Measurements from ENCODE around the gene PHF5A.
"Not testable (repeated sequence)": the region's sequence is repeated elsewhere in the genome, so short reads cannot be mapped to it uniquely, and the experiment has no call there.

The PHF5A gene

GRCh38 chr22:41435560-41435959 is 32.9 kb downstream of the PHF5A start:
- no peak overlapping the region for H3K4ac ChIP-seq (ENCODE audit: low read depth, low read length)
- no peak overlapping the region for H2BK5ac ChIP-seq (ENCODE audit: low read length)
- no peak overlapping the region for H3K4me3 ChIP-seq (ENCODE audit: low read length)
- H3K9ac ChIP-seq (ENCODE audit: low read length): no peak overlapping the region
- peaks cover 29% of the 10 kb centered on the region for H3K79me2 ChIP-seq (ENCODE audit: control insufficient read depth, insufficient read depth, low read length)
- no peak overlapping the region for H3K18ac ChIP-seq (ENCODE audit: low read length)
- no peak overlapping the region for H3K4me2 ChIP-seq (ENCODE audit: low read length)
- no peak overlapping the region for H3K23ac ChIP-seq (ENCODE audit: low read length)
- H2BK120ac ChIP-seq (ENCODE audit: low read depth, low read length): no peak overlapping the region
- H3K27ac ChIP-seq (ENCODE audit: low read depth, low read length): no peak overlapping the region
- H4K5ac ChIP-seq (ENCODE audit: low read length): no peak overlapping the region
- no CpG with 5 or more reads among the region's 4 CpGs for WGBS (ENCODE audit: extremely low coverage, insufficient coverage, low lambda C conversion rate)
- no peak overlapping the region for H3K56ac ChIP-seq (ENCODE audit: low read length)
- peak; percentile 41 for DNase-seq
- H3K4me1 ChIP-seq (ENCODE audit: control insufficient read depth, low read depth, low read length): no peaks in the 10 kb centered on the region
- H3K79me1 ChIP-seq (ENCODE audit: low read length): peaks cover 17% of the 10 kb centered on the region
- no peak overlapping the region for H2BK15ac ChIP-seq (replicated peaks; ENCODE audit: low read depth)
- peaks cover 14% of the 10 kb centered on the region for H3K36me3 ChIP-seq (ENCODE audit: control insufficient read depth, insufficient read depth, low read length)
- no peak overlapping the region for H4K8ac ChIP-seq (ENCODE audit: low read depth, low read length)
- H3K27me3 ChIP-seq (ENCODE audit: insufficient read depth, low read length, poor library complexity): no peaks in the 10 kb centered on the region
- no peak overlapping the region for H2AK5ac ChIP-seq (ENCODE audit: low read length)

DNA sequence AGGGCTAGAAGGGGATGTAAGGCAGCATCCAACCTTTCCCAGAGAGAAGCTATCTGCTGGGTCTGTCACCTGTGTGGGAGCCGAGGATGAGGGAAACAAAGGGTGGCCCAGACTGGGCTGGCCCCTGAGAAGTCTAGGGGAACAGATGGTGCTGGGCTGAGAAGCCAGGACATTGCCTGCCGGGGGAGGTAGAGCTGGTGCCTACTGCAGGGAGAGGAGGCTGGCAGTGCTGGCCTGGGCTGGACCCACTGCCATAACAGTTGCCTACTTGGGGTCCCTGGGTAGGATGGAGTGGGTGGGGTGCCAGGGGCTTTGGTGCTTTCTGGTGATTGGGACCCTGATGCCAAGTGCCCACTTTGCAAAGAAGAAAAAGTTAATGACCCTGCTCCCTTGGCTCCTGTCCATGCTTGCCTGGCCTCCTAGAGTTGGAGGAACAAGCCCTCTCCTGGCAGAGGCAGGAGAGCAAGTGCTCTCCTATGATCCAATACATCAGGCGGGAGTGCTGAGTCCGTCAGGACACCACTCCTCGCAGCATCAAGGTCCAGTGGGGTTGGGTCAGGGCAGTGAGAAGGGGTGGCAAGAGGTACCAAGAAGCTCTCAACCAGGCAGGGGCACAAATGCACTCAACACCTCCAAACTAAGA is 34.0 kb downstream of the PHF5A start:
- H2BK120ac ChIP-seq (ENCODE audit: low read depth, low read length); H2AK5ac ChIP-seq (ENCODE audit: low read length); H3K4me3 ChIP-seq (ENCODE audit: low read length); H3K9ac ChIP-seq (ENCODE audit: low read length); H3K4me1 ChIP-seq (ENCODE audit: control insufficient read depth, low read depth, low read length); H3K18ac ChIP-seq (ENCODE audit: low read length); H4K8ac ChIP-seq (ENCODE audit: low read depth, low read length); H3K56ac ChIP-seq (ENCODE audit: low read length); H3K23ac ChIP-seq (ENCODE audit: low read length); H3K27ac ChIP-seq (ENCODE audit: low read depth, low read length); H4K5ac ChIP-seq (ENCODE audit: low read length); H3K4ac ChIP-seq (ENCODE audit: low read depth, low read length); DNase-seq; H3K27me3 ChIP-seq (ENCODE audit: insufficient read depth, low read length, poor library complexity); H2BK15ac ChIP-seq (replicated peaks; ENCODE audit: low read depth); H2BK5ac ChIP-seq (ENCODE audit: low read length); H3K4me2 ChIP-seq (ENCODE audit: low read length): not testable (repeated sequence)
- Histone ChIP-seq H3K36me3 (ENCODE audit: control insufficient read depth, insufficient read depth, low read length) (peaks cover 14% of the 10 kb centered on the region), H3K79me2 (ENCODE audit: control insufficient read depth, insufficient read depth, low read length) (peaks cover 22% of the 10 kb centered on the region), H3K79me1 (ENCODE audit: low read length) (peaks cover 17% of the 10 kb centered on the region)
- no CpG with 5 or more reads among the region's 5 CpGs for WGBS (ENCODE audit: extremely low coverage, insufficient coverage, low lambda C conversion rate)

DNA sequence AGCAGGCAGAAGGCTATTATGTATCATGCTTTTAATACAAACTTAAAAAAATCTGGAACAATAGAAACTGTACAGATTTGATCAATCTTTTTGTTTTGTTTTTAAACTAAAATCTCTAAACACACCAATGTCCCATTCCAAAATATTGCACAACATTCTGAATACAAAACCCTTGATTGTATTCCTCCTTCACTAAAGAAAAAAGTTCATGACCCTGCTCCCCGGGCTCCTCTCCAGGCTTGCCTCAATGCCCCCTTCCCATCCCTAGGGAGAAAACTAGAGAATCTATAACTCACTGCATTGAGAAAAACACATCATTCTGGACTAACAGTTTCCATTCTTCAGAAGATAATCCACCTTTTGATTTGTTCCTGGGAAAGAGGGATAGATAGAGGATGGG is 35.0 kb downstream of the PHF5A start:
- not testable (repeated sequence) for H2BK5ac ChIP-seq (ENCODE audit: low read length); H3K9ac ChIP-seq (ENCODE audit: low read length)
- H3K36me3 ChIP-seq (ENCODE audit: control insufficient read depth, insufficient read depth, low read length): peaks cover 14% of the 10 kb centered on the region

GRCh38 chr22:41431656-41432055 is 36.8 kb downstream of the PHF5A start:
- Histone ChIP-seq H4K8ac (ENCODE audit: low read depth, low read length) (no peak overlapping the region), H3K23ac (ENCODE audit: low read length) (no peak overlapping the region), H4K5ac (ENCODE audit: low read length) (no peak overlapping the region), H2BK5ac (ENCODE audit: low read length) (no peak overlapping the region), H3K4me3 (ENCODE audit: low read length) (no peak overlapping the region), H3K27me3 (ENCODE audit: insufficient read depth, low read length, poor library complexity) (no peaks in the 10 kb centered on the region), H3K9ac (ENCODE audit: low read length) (no peak overlapping the region), H3K79me2 (ENCODE audit: control insufficient read depth, insufficient read depth, low read length) (peaks cover 6% of the 10 kb centered on the region), H3K4me2 (ENCODE audit: low read length) (no peak overlapping the region), H3K18ac (ENCODE audit: low read length) (no peak overlapping the region), H2BK120ac (ENCODE audit: low read depth, low read length) (no peak overlapping the region), H2BK15ac (replicated peaks; ENCODE audit: low read depth) (no peak overlapping the region), H3K4ac (ENCODE audit: low read depth, low read length) (no peak overlapping the region), H2AK5ac (ENCODE audit: low read length) (no peak overlapping the region), H3K27ac (ENCODE audit: low read depth, low read length) (no peak overlapping the region), H3K79me1 (ENCODE audit: low read length) (peaks cover 11% of the 10 kb centered on the region), H3K36me3 (ENCODE audit: control insufficient read depth, insufficient read depth, low read length) (peaks cover 11% of the 10 kb centered on the region), H3K56ac (ENCODE audit: low read length) (no peak overlapping the region), H3K4me1 (ENCODE audit: control insufficient read depth, low read depth, low read length) (no peaks in the 10 kb centered on the region)
- no CpG with 5 or more reads among the region's 6 CpGs for WGBS (ENCODE audit: extremely low coverage, insufficient coverage, low lambda C conversion rate)
- no peak for DNase-seq

More for the DNA sequence above, 35.0 kb downstream of the PHF5A start:
- not testable (repeated sequence) for H2AK5ac ChIP-seq (ENCODE audit: low read length); H3K4me2 ChIP-seq (ENCODE audit: low read length); H3K4me1 ChIP-seq (ENCODE audit: control insufficient read depth, low read depth, low read length); H2BK15ac ChIP-seq (replicated peaks; ENCODE audit: low read depth); H3K4ac ChIP-seq (ENCODE audit: low read depth, low read length); DNase-seq; H3K27me3 ChIP-seq (ENCODE audit: insufficient read depth, low read length, poor library complexity); H3K4me3 ChIP-seq (ENCODE audit: low read length); H3K18ac ChIP-seq (ENCODE audit: low read length); H3K23ac ChIP-seq (ENCODE audit: low read length); H3K27ac ChIP-seq (ENCODE audit: low read depth, low read length); H4K5ac ChIP-seq (ENCODE audit: low read length); H2BK120ac ChIP-seq (ENCODE audit: low read depth, low read length); H3K56ac ChIP-seq (ENCODE audit: low read length); H4K8ac ChIP-seq (ENCODE audit: low read depth, low read length)
- WGBS (ENCODE audit: extremely low coverage, insufficient coverage, low lambda C conversion rate): no CpG with 5 or more reads among the region's 1 CpG
- H3K79me1 ChIP-seq (ENCODE audit: low read length): peaks cover 17% of the 10 kb centered on the region
- H3K79me2 ChIP-seq (ENCODE audit: control insufficient read depth, insufficient read depth, low read length): peaks cover 17% of the 10 kb centered on the region

- Histone ChIP-seq H3K27me3 (ENCODE audit: insufficient read depth, low read length, poor library complexity) (no peaks in the 10 kb centered on the region), H2BK15ac (replicated peaks; ENCODE audit: low read depth) (no peak overlapping the region), H4K8ac (ENCODE audit: low read depth, low read length) (no peak overlapping the region), H3K4me3 (ENCODE audit: low read length) (no peak overlapping the region), H3K18ac (ENCODE audit: low read length) (no peak overlapping the region), H2BK120ac (ENCODE audit: low read depth, low read length) (no peak overlapping the region), H3K4me1 (ENCODE audit: control insufficient read depth, low read depth, low read length) (no peaks in the 10 kb centered on the region), H3K36me3 (ENCODE audit: control insufficient read depth, insufficient read depth, low read length) (peaks cover 3% of the 10 kb centered on the region), H2BK5ac (ENCODE audit: low read length) (no peak overlapping the region), H3K27ac (ENCODE audit: low read depth, low read length) (no peak overlapping the region), H3K79me2 (ENCODE audit: control insufficient read depth, insufficient read depth, low read length) (no peaks in the 10 kb centered on the region), H4K5ac (ENCODE audit: low read length) (no peak overlapping the region), H3K4me2 (ENCODE audit: low read length) (no peak overlapping the region), H3K56ac (ENCODE audit: low read length) (no peak overlapping the region), H3K79me1 (ENCODE audit: low read length) (peaks cover 3% of the 10 kb centered on the region), H3K9ac (ENCODE audit: low read length) (no peak overlapping the region), H3K4ac (ENCODE audit: low read depth, low read length) (no peak overlapping the region), H3K23ac (ENCODE audit: low read length) (no peak overlapping the region), H2AK5ac (ENCODE audit: low read length) (no peak overlapping the region)
- WGBS (ENCODE audit: extremely low coverage, insufficient coverage, low lambda C conversion rate): no CpG with 5 or more reads among the region's 8 CpGs
- no peak for DNase-seq
Measured at GRCh38 chr22:41429951-41430332, 38.5 kb downstream of the PHF5A start.
